HL-60/S4 treated with retinoic acid at 250 ng/mL for 4 days and 3 days (cell line): ENCODE results near the gene MAS1L.

ENCODE experiments used
- in situ Hi-C: fragments of 300-500 bp; cut with MboI; formaldehyde crosslinking; loops from 2 replicates; pipeline ENCODE4 v1.7.0; 2022; ENCODE audit warnings: low sequenced_read_pairs

MAS1L gene

GRCh38 chr6:29510746-29511300, 23.1 kb upstream of the MAS1L start:
- in situ Hi-C loops: no loop called here

GRCh38 chr6:29510202-29510601, 22.4 kb upstream of the MAS1L start:
- in situ Hi-C loops: no loop called here

- in situ Hi-C loops: no loop called here
These were observed 22.0 kb upstream of the MAS1L start for GRCh38 chr6:29509711-29510110.

- in situ Hi-C loops: no loop called here
These were observed 21.5 kb upstream of the MAS1L start for GRCh38 chr6:29509239-29509638.

GRCh38 chr6:29507319-29507718, 19.6 kb upstream of the MAS1L start:
- in situ Hi-C loops: no loop called here

GRCh38 chr6:29506446-29507067, 18.8 kb upstream of the MAS1L start:
- in situ Hi-C loops: no loop called here

GRCh38 chr6:29505808-29506207, 18.1 kb upstream of the MAS1L start:
- in situ Hi-C loops: no loop called here

GRCh38 chr6:29504961-29505360, 17.2 kb upstream of the MAS1L start:
- in situ Hi-C loops: no loop called here

GRCh38 chr6:29502597-29502996, 14.8 kb upstream of the MAS1L start:
- in situ Hi-C loops: no loop called here

- in situ Hi-C loops: no loop called here
These were observed 14.4 kb upstream of the MAS1L start for GRCh38 chr6:29502181-29502580.

- in situ Hi-C loops: no loop called here
These were observed 13.3 kb upstream of the MAS1L start for GRCh38 chr6:29501106-29501505.

- in situ Hi-C loops: no loop called here
These were observed 12.8 kb upstream of the MAS1L start for GRCh38 chr6:29500594-29500993.

GRCh38 chr6:29499704-29500103, 11.9 kb upstream of the MAS1L start:
- in situ Hi-C loops: no loop called here

GRCh38 chr6:29496961-29497360, 9.2 kb upstream of the MAS1L start:
- in situ Hi-C loops: no loop called here

- in situ Hi-C loops: no loop called here
These were observed 7.8 kb upstream of the MAS1L start for GRCh38 chr6:29495571-29495970.

GRCh38 chr6:29494131-29494530, 6.4 kb upstream of the MAS1L start:
- in situ Hi-C loops: no loop called here

GRCh38 chr6:29493261-29493660, 5.5 kb upstream of the MAS1L start:
- in situ Hi-C loops: no loop called here

- in situ Hi-C loops: no loop called here
These were observed 3.8 kb upstream of the MAS1L start for GRCh38 chr6:29491574-29491973.

- in situ Hi-C loops: no loop called here
These were observed 2.8 kb upstream of the MAS1L start for GRCh38 chr6:29490552-29490951.

GRCh38 chr6:29490055-29490454, 2.3 kb upstream of the MAS1L start:
- in situ Hi-C loops: no loop called here

- in situ Hi-C loops: no loop called here
These were observed 1.5 kb upstream of the MAS1L start for GRCh38 chr6:29489286-29489685.

GRCh38 chr6:29488874-29489273, 1.1 kb upstream of the MAS1L start:
- in situ Hi-C loops: no loop called here

- in situ Hi-C loops: no loop called here
These were observed 625 bp downstream of the MAS1L start for GRCh38 chr6:29487131-29487530.
